Activated CD4-positive, CD25-positive, alpha-beta regulatory T cell treated with anti-CD3 and anti-CD28 coated beads, Interleukin-2, amount 50 U/mL, for 72 hours (primary cell): ENCODE results near the gene MPP7.
"Not testable (repeated sequence)": the region's sequence is repeated elsewhere in the genome, so short reads cannot be mapped to it uniquely, and the experiment has no call there.

ENCODE experiments used
- DNase-seq: peaks from one replicate; pipeline ENCODE4 v3.0.0; 2021

MPP7 gene

DNA sequence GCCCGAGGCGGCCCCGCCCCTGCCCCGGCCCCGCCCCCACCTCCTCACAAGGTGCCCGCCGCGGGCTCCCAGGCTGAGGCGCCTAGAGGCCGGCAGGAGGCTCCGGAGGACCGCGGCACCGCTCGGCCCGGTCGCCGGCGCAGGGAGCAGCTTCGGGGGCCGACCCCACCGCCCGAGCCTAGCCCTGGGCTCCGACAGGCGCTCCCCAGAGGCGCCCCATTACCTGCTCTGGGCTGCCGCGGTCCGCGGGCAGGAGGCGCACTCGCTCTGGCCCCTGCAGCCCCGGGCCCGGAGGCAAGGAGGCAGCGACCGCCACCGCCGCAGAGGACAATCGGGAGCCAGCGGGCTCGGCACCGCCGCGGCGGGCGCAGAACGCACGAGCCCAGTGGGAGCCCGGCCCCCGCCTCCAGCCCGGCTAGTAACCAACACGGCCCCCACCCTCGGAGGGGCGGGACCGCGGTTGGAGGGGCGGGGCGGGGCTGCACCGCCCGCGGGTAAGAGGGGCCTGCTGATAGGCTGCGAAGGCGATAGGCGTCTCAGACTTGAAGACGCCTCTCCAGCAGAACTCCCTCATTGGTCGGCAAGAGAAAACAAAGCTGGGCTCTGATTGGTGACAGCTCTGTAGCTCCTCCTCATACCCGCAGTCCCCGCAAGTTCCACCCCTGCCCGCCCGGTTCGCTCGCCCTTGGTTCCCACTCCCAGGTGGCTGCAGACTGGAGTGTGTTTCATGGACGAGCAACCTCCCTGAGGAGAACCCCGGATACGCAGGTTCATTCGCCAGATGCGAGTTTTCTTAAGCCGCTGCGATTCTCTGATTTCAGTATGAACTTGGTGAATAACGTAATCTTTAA lies at the start of gene MPP7:
TSS of gene MPP7 (minus strand) at position 427 of the 851 bp plus-strand sequence. CDS start 64,460 bp downstream, outside the sequence.
- DNase-seq, result peak; percentile 95

DNA sequence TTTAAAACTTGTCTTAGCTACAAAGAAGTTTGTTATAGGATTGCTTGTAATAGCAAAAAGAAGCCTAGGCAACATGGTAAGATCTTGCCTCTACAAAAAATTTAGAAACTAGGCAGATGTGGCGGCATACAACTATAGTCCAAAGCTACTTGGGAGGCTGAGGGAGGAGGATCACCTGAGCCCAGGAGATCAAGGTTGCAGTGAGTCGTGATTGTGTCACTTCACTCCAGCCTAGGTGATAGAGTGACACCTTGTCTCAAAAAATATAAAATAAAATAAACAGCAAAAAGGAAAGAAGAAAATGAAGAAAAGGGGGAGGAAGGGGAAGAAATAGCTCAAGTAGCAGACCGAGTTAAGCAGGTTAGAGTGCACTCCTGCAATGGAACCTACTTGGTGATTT lies 47.0 kb upstream of the MPP7 start:
- DNase-seq, result no peak

DNA sequence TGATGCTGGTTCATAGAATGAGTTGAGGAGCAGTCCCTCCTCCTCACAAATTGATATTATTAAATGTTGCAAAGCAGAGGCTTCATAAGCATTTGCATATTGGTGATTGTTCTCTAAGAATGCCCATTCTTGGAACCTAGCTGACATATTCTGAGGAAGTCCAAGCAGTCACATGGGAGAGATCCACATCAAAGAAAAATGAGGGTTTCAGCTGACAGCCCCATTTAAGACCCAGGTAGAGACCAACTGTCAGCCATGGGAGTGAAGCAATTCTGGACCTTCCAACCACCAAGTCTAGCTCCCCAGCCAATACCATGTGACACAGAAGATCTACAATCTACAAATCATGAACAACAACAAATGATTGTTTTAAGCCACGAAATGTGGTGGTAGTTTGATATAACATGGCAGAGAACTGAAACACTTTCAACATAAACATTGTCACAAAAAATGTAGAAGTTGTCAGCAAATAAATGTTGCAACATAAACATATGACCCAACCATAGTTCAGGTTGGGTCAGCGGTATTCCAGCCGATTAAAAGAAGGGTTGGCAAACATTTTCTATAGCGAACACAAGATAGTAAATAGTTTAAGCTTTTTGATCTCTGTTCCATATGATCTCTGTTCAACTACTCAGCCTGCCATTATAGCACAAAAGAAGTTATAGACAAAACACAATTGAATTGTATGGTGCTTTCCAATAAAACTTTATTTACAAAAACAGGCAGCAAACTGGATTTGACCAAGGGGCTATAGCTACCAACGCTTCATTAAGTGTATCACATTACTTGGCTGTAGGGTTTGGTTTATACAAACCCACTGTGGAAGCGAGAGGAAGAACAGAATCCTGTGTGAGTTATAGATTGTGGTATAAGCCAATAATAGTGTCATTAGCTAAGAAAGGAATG lies 41.4 kb upstream of the MPP7 start:
- no peak for DNase-seq

DNA sequence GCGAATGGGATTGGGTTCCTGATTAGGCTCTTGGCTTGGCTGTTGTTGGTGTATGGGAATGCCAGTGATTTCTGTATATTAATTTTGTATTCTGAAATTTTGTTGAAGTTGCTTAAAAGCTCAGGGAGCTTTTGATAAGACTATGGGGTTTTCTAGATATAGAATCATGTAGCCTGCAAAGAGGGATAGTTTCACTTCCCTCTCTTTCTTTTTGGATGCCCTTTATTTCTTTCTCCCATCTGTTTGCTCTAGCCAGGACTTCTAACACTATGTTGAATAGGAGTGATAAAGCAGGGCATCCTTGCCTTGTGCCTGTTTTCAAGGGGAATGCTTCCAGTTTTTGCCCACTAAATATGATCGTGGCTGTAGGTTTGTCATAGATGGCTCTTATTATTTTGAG lies 40.4 kb upstream of the MPP7 start:
- no peak for DNase-seq

DNA sequence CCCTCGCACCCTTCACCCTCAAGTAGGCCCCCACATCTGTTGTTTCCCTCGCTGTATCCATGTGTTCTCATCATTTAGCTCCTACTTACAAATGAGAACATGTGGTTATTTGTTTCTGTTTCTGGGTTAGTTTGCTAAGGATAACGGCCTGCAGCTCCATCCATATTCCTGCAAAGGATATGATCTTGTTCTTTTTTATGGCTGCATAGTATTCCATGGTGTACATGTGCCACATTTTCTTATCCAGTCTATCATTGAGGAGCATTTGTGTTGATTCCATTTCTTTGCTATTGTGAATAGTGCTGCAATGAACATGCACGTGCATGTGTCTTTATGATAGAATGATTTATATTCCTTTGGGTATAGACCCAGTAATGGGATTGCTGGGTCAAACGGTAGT lies 38.8 kb upstream of the MPP7 start:
- not testable (repeated sequence) for DNase-seq

DNA sequence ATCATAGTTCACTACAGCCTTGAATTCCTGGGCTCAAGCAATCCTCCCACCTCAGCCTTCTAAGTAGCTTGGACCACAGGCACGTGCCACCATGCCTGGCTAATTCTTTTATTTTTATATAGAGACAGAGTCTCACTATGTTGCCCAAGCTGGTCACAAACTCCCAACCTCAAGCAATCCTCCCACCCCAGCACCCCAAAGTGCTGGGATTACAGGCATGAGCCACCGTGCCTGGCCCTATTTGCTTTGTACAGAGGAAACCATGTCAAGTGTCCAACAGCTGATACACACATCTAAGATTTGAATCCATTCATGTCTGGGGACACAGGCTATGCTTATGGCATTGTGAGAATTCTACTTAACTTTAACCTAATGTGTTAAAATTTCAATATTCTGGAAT lies 29.9 kb upstream of the MPP7 start:
- DNase-seq, result no peak

DNA sequence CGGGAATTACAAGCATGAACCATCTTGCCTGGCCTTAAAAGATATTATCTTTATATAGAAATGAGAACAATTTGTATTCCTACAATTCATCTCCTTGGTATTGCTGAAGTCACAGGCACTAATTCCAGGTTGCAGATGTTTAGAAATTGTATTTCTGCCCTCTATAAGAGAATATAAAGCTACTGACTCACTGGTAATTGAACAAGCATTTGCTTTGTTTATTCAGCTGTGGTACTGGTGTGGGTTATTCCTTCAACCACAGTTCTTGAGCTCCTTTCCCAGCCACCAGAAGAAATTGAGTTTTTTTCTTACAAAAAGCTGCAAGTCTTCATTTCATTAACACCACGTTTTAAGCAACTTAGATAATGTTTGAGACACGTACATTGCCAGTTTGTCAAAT lies 29.0 kb upstream of the MPP7 start:
- DNase-seq, result no peak

DNA sequence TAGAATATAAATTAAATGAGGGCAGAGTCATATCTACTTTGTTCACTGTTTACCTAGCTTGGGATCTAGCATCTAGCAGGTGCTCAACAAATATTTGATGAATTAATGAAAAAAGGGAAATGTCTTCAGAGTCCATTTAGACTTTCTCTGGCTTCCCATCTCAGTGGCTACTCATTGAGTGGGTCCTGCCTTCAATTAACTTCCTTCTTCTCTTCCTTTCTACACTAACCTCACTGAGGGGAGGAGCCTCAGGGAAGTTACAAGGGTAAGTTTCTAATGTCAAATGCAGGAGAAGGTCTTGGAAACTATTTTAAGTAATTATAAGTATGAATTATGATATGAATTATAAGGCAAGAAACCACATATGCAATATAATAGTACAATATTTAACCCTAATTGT lies 28.2 kb upstream of the MPP7 start:
- DNase-seq, result no peak

DNA sequence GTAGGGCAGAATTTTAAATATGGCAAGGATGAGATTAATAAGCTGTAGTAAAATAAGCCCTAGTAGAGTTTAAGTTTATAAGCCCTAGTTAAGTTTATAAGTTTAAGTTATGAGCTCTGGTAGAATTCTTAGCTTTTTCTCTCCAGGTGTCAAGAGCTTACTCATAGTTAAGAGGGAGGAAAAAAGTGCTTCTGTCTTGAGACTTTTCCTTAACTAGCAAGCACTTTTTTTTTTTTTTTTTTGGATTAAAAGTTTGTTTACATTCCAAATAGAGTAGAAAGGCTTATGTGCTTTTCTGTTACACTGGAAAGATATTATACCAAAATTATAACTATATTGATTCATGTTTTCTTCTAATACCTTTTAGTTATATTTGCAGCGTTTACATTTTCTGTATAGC lies 25.5 kb upstream of the MPP7 start:
- DNase-seq, result no peak

DNA sequence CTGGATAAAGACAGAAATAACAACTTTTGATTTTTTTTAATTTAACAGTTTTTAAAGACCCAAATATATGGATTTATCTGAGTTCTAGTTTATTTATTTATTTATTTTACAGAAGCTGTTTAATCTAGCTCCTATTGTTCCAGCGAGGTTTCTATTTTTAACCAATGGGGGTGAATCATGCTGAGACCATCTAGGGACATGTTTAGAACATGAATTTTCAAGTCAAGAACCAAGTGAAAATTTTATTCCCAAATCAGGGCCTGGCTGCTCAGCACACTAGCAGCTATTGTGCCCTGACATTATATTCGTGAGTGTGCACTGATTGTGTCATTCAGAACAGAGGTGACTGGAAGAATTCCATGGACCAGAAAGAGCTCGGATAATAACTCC lies 24.6 kb upstream of the MPP7 start:
- no peak for DNase-seq

DNA sequence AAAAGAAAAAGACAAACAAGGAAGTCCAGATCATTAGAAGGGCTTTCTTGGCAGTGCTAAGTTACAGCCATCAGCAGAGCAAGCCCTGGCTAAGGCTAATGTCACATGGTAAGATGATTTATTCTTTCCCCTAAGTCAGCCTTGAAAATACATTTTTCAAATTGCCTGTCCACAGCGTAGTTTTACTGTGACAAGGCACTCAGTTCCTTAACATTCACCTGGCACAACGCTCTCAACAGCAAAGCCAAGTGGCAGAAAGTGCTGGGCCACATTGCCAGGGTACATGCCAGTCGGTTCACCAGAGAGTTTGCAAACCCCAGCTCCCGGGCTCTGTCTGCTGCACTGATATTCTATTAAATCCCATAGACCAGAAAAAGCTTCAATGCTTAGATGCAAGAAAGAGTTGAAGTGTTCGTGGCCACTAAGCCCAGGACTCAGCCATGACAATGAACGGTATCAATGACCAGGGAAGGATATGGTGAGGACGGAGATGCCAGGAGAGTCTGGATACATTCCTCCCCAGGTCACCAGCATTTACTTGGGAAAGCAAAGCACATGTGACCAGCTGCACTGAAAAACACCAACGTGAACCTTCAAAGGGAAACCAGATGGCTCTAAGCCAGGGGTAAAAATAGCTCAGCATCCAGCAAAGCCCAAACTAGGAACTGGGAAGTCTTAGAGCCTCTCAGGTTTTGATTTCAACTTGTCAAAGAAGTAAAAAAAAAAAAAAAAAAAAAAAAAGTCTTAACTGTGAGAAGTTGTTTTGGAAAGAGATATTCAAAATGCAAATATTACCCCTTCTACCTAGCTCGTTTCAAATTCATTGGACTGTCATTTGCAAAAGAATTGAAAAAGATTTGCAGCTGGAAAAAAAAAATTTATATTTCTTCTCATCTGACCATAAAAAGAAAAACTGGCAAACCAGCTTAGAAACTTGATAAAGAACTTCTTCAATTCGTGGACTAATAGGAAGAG lies 23.9 kb upstream of the MPP7 start:
- DNase-seq, result no peak

DNA sequence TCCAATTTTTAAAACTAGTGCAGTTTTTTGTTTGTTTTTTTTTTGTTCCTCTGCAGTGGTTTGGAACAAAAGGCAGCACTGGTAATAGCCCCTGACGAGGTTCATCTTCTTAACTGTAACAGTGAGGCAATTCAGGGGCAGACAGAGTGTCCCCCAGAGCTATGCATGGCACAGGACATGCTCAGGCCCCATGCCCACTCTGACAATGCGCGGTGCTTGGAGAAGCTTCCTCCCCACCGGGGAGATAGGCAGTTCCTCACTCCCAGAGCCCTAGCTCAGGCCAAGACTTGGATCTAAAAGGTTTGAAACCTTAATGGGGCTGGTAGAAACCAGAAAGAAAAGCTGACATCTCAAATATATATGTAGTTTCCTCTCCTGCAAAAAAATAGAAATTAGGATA lies 17.9 kb upstream of the MPP7 start:
- DNase-seq, result no peak

DNA sequence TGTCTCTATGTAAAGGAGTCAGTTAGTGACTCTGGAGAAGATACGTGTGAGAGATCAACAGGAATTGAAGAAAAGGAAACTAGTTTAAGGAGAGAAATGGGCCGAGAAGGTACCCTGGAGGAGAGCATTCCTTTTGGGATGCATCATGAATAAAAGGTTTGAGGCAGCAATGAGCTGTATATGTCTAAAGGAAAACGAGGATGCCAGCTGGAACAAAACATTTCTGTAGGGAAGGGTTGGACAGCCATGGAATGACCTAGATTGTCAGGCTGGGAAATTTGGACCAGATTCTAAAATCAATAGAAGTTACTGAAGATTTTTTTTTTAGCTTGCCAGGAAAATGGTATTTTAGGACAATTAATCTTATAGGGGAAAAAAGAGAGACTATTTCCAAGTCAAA lies 17.2 kb upstream of the MPP7 start:
- DNase-seq, result no peak

DNA sequence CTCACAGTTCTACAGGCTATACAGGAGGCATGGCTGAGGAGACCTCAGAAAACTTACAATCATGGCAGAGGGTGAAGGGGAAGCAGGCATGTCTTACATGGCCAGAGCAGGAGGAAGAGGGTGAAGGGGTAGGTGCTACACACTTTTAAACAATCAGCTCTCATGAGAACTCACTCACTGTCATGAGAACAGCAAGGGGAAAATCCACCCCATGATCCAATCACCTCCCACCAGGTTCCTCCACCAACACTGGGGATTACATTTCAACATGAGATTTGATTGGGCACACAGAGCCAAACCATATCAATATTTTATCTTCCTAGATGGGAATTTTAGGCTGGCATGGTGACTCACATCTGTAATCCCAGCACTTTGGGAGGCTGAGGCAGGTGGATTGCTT lies 16.2 kb upstream of the MPP7 start:
- not testable (repeated sequence) for DNase-seq

DNA sequence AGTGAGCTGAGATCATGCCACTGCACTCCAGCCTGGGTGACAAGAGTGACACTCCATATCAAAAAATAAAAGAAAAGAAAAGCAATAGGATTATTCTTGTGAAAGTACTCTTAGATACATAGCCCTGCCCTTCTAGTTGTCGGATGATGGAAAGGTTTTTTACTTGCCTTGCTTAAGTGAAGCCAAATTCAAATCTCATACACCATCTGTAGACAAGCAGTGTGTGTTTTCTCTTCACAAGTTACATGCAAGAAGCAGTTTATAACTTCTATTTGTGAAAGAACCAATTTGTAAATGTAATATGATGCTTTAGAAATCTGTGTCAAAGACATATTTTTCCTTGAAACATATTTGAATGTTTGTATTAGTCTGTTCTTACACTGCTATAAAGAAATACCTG lies 15.8 kb upstream of the MPP7 start:
- no peak for DNase-seq

DNA sequence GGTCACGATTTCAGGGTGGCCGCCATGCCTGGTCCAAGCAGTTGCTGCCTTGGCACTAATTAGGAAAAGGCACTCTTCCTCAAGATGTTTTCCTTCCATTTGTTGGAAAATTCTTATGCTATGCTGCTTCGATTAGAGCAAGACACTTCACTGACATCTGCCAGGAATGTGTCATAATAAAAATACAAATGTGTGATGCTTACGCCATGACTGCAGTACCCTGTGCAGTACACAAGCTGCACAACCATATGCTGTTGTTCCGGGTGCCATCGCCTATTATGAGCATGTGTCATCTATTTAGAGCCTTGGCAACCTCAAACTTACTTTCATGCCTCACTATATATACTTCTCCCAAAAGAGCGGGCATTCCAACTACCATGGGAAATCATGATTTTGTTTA lies 14.9 kb upstream of the MPP7 start:
- DNase-seq, result no peak

DNA sequence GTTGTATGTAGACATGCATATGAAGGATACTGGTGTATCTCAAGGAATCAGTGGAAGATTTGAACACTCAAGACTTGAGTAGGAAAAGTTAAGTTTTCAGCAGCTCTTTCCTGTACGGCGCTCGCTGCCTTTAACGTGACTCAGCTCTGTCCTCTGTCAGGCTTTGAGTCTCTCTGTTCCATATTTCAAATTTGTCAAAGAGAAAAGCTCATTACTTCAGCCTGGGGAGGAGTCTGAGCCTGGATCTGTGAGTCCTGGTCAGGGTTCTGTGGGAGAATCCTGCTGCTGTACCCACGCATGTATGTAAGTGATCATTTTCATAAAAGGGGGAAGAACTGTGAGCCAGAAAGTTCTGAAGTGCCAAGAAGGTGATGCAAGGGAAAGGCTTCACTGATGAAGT lies 13.8 kb upstream of the MPP7 start:
- no peak for DNase-seq

DNA sequence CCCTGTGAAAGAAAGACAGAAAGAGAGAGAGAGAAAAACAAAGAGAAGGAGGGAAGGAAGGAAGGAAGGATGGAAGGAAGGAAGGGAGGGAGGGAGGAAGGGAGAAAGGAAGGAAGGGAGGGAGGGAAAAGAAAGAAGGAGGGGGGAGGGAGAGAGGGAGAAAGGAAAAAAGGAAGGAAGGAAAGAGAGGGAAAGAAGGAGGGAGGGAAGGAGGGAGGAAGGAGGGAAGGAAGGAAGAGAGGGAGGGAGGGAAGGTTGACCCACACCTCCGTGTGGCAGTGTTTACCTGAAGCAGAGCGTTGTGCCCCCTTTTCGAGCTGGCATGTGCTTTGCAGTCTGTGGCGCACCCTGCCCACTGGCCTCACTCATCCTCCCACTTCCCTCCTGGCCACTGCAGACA lies 12.3 kb upstream of the MPP7 start:
- no peak for DNase-seq

DNA sequence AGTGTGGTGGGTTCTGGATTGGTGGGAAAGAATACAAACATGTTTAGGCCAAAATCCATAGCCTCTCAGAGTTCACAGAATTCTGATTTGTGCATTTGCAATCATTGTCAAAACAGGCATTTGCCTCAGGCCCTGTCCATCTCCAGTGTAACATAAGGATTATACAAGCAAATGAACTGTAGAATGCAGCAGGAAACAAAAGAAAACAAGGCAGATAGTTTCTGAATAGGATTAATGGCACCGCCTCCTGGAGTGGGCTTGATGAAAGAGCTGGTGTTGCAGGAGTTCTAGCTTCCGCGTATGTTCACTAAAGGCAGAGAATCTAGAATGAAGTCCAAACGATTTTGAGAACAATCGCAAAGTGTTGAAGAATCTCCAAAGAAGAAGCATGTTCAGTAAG lies 11.3 kb upstream of the MPP7 start:
- no peak for DNase-seq

DNA sequence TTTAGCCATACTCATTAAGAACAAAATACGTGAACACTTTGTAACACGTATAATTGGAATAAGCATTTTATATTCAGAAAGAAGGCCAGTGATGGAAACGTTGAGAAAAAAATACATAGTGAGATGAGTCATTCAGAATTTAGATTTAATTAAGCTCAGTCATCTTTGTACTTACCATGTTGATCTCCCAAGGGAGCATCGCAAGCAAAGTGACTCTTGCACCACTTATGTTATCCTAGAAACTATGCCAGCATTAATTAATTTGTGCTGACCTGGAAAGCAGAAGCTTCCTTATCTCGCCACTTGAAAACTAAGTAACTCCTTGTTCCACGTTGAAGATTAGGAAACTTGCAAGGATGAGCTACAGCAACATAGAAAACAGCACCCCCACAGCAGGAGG lies 9.7 kb upstream of the MPP7 start:
- DNase-seq, result no peak

DNA sequence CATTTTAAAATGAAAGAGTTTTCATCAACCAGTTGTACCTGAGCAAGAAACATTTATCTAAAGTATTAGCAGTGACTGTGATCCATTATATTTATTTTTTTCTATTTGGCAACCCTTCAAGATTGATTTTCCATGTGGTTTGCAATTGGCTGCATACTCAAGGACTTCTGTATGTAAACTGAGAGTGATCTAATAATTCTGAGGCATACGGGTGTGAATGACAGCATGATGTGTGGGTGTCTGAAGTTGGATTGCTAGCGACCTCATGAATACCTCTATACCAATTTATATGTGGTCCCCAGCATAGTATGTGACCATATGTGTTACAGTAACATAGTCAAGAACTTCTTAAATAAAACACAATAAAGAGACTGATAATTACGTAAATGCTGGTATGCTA lies 8.2 kb upstream of the MPP7 start:
- DNase-seq, result no peak

DNA sequence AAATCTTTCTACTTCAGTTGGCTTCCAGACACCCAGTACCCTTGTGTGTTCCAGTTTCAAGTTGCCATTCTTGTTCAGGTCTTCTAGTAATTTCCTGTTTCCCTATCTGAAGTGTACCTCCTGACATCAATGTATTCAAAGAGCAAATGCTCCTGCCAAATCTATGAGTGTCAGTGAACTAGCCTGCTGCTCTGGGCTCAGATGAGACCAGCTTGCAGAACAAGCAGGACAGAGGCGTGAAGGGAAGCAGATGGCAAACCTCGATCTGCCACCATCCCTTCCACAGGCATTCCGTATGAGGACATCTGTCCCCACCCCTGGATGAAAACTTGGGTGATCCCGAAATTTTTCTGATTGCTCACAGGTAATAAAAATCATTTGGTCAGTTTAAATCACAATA lies 4.4 kb upstream of the MPP7 start:
- DNase-seq, result no peak

DNA sequence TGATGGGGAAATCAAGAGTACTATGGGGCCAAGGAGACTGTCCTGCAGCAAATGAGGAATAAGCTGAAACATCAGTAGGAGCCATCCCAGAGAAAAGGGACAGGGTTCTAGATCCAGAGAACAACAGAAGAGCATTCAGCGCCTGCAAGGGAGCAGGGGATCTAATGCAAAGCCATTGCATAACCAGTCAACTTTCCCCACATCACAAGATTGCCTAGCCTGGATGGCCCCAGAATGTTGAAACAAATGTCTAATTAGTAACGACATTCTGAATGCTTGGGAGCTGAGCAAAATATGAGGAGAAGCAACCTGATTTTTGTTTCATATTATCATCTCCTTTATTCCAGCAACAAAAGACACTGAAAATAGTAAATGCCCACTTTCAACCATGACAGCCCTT lies 2.7 kb upstream of the MPP7 start:
- DNase-seq, result no peak
